Spleen (tissue), 7 donors: Measurements from ENCODE around the gene ACR.

Source experiments
- POLR2A ChIP-seq, 3 donors: fragments of 450-650 bp; IDR thresholded peaks; one replicate each; pipeline ENCODE4 v1.5.1; 2017; ENCODE audit warnings: antibody characterized with exemption in 3 of 3, mild to moderate bottlenecking in 1 of 3
- TF ChIP-seq, protein P1 (sequence below), 11 experiments: fragments of 200-600 bp in 7 of 11; fragments of 450-650 bp in 4 of 11; sonication (generic) in 4 of 11; IDR thresholded peaks in 8 of 11; conservative IDR thresholded peaks in 3 of 11; 1 replicate in 7 of 11; 2 replicates in 4 of 11; pipeline versions ENCODE4 v1.4.0 to v1.8.0; 2016 to 2021; ENCODE audit warnings: antibody characterized with exemption in 11 of 11, inconsistent platforms in 4 of 11, mild to moderate bottlenecking in 1 of 11
- donor health status: DM: no; HTN: no; CAD: no; lungs with moderate emphysema.
- donor health status: DM: no; HTN: no; CAD: no.
- donor health status: DM: no; HTN: no; CAD: no.

- TF ChIP-seq, protein P1, sequence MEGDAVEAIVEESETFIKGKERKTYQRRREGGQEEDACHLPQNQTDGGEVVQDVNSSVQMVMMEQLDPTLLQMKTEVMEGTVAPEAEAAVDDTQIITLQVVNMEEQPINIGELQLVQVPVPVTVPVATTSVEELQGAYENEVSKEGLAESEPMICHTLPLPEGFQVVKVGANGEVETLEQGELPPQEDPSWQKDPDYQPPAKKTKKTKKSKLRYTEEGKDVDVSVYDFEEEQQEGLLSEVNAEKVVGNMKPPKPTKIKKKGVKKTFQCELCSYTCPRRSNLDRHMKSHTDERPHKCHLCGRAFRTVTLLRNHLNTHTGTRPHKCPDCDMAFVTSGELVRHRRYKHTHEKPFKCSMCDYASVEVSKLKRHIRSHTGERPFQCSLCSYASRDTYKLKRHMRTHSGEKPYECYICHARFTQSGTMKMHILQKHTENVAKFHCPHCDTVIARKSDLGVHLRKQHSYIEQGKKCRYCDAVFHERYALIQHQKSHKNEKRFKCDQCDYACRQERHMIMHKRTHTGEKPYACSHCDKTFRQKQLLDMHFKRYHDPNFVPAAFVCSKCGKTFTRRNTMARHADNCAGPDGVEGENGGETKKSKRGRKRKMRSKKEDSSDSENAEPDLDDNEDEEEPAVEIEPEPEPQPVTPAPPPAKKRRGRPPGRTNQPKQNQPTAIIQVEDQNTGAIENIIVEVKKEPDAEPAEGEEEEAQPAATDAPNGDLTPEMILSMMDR (IDR thresholded peaks at IDR 0.05 in 8 of 11, conservative IDR thresholded peaks at IDR 0.05 in 3 of 11): no peak
- TF ChIP-seq POLR2A (IDR thresholded peaks at IDR 0.05): no peak
Observed at GRCh38 chr22:50708474-50708873, 29.5 kb upstream of the ACR start.
